Measurements from ENCODE around the gene CADPS. TPM values are rescaled to one million over a fixed set of nuclear protein-coding genes. Genes with fewer than 3 reads are reported as not detected.

Gene CADPS
- total RNA-seq, result 0.10 TPM

- ATAC-seq (no peak), DNase-seq (ENCODE audit: low spot score) (no peak)
These were observed at the start of gene CADPS for GRCh38 chr3:62874711-62875557. CADPS (minus strand) TSS chr3:62875416; CDS start chr3:62875029, 387 bp downstream.

- DNase-seq (ENCODE audit: low spot score) (no peak), ATAC-seq (no peak)
These were observed 47.9 kb upstream of the CADPS start for GRCh38 chr3:62923066-62923465.

- ATAC-seq (no peak), DNase-seq (ENCODE audit: low spot score) (no peak)
These were observed 47.1 kb upstream of the CADPS start for GRCh38 chr3:62922326-62922725.

- DNase-seq (ENCODE audit: low spot score) (no peak), ATAC-seq (no peak)
These were observed 45.2 kb upstream of the CADPS start for GRCh38 chr3:62920466-62920784.

- no peak for ATAC-seq
- DNase-seq (ENCODE audit: low spot score), result no peak
These were observed 44.7 kb upstream of the CADPS start for GRCh38 chr3:62919784-62920465.

GRCh38 chr3:62918777-62919176 is 43.6 kb upstream of the CADPS start:
- DNase-seq (ENCODE audit: low spot score), result no peak
- no peak for ATAC-seq

GRCh38 chr3:62918131-62918530 is 42.9 kb upstream of the CADPS start:
- DNase-seq (ENCODE audit: low spot score) (no peak), ATAC-seq (no peak)

- DNase-seq (ENCODE audit: low spot score) (no peak), ATAC-seq (no peak)
These were observed 36.3 kb upstream of the CADPS start for GRCh38 chr3:62911526-62911925.

GRCh38 chr3:62905331-62905730 is 30.1 kb upstream of the CADPS start:
- no peak for ATAC-seq
- no peak for DNase-seq (ENCODE audit: low spot score)

- DNase-seq (ENCODE audit: low spot score), result no peak
These were observed 23.6 kb upstream of the CADPS start for GRCh38 chr3:62898530-62899496.

GRCh38 chr3:62895901-62896300 is 20.7 kb upstream of the CADPS start:
- ATAC-seq, result no peak
- no peak for DNase-seq (ENCODE audit: low spot score)

More at GRCh38 chr3:62898530-62899496, 23.6 kb upstream of the CADPS start:
- no peak for ATAC-seq

GRCh38 chr3:62892951-62893350 is 17.7 kb upstream of the CADPS start:
- DNase-seq (ENCODE audit: low spot score) (no peak), ATAC-seq (no peak)

- no peak for ATAC-seq
- no peak for DNase-seq (ENCODE audit: low spot score)
These were observed 16.8 kb upstream of the CADPS start for GRCh38 chr3:62892045-62892444.

GRCh38 chr3:62888778-62889177 is 13.6 kb upstream of the CADPS start:
- DNase-seq (ENCODE audit: low spot score) (no peak), ATAC-seq (no peak)

GRCh38 chr3:62888180-62888579 is 13.0 kb upstream of the CADPS start:
- DNase-seq (ENCODE audit: low spot score), result no peak
- ATAC-seq, result no peak

- DNase-seq (ENCODE audit: low spot score), result no peak
- ATAC-seq, result no peak
These were observed 9.9 kb upstream of the CADPS start for GRCh38 chr3:62885136-62885535.

GRCh38 chr3:62884096-62884870 is 9.1 kb upstream of the CADPS start:
- ATAC-seq (no peak), DNase-seq (ENCODE audit: low spot score) (no peak)

GRCh38 chr3:62882676-62883200 is 7.5 kb upstream of the CADPS start:
- DNase-seq (ENCODE audit: low spot score) (no peak), ATAC-seq (no peak)

GRCh38 chr3:62876064-62876463 is 848 bp upstream of the CADPS start:
- ATAC-seq (peak; percentile 74), DNase-seq (ENCODE audit: low spot score) (peak; percentile 45)

- DNase-seq (ENCODE audit: low spot score), result no peak
- no peak for ATAC-seq
These were observed 364 bp upstream of the CADPS start for GRCh38 chr3:62875558-62876002.
